ENCODE results near the gene HECTD4.

The HECTD4 gene

DNA sequence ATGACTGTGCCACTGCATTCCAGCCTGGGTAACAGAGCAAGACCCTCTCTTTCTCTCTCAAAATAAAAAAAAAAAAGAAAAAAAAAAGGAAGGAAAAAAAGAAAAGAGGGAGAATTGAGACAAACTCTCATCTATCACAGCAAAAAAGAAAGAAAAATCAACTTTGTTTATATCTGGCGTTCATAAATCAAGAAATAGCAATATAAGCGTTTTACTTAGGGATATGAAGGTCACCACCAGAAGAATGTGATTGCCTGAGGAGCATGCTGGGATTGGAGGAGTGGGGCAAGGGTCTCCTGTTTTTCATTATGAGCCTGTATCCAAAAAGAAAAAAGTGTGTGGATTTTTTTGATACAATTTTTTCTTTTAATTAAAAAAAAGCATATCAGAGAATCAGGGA is 78.4 kb downstream of the HECTD4 start:
- no peaks in the 10 kb centered on the region for H3K9me3 Mint-ChIP-seq
- DNase-seq (no peak), ATAC-seq (no peak)
- H3K36me3 Mint-ChIP-seq (ENCODE audit: low read depth), result peaks cover 20% of the 10 kb centered on the region
- H3K27ac Mint-ChIP-seq, result no peak overlapping the region
- no peaks in the 10 kb centered on the region for H3K27me3 Mint-ChIP-seq
- H3K4me3 Mint-ChIP-seq, result no peak overlapping the region
- peaks cover 12% of the 10 kb centered on the region for H3K4me1 Mint-ChIP-seq

DNA sequence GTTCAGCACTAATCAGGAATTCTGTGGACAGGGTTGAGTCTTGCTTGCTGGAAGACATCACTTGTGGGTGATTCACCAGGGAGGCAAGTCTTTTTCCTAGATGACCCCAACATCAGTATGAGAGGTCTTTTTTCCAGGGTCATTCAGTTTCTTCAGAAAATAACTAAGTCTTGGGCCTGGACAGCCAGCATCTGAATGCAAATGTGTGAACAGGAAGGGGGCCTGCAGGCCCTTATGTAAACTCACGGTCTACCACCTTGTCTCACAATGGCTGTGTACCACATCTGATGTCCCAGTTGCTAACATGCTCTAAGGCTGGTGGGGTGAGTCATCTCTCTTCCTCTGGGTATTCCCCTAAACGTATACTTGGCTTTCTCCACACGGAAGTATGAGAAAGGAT is 79.2 kb downstream of the HECTD4 start:
- peak; percentile 100 for ATAC-seq
- Mint-ChIP-seq H3K4me3 (no peak overlapping the region), H3K27ac (peak overlapping the region; percentile 84), H3K36me3 (ENCODE audit: low read depth) (peaks cover 19% of the 10 kb centered on the region), H3K4me1 (peaks cover 12% of the 10 kb centered on the region), H3K27me3 (no peaks in the 10 kb centered on the region), H3K9me3 (no peaks in the 10 kb centered on the region)
- DNase-seq, result peak; percentile 43

DNA sequence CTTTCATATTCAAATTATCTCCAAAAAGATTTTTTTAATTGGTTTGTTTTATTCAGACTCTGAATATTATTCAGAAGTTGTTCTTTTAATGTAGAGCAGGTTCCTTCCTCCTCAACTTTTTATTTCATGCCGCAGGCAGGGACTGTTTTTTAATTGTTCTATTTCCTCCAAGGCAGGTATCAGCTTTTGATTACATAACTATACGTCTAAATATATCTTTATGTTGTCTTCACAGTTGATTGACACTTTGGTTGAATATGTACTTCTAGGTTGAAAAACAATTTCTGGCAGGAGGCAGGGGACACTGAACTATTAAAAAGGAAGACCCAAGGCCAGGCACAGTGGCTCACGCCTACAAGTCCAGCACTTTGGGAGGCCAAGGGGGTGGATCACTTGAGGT is 82.5 kb downstream of the HECTD4 start:
- peaks cover 12% of the 10 kb centered on the region for H3K4me1 Mint-ChIP-seq
- ATAC-seq (no peak), DNase-seq (no peak)
- no peaks in the 10 kb centered on the region for H3K27me3 Mint-ChIP-seq
- H3K4me3 Mint-ChIP-seq, result no peak overlapping the region
- H3K27ac Mint-ChIP-seq, result no peak overlapping the region
- no peaks in the 10 kb centered on the region for H3K9me3 Mint-ChIP-seq
- peaks cover 13% of the 10 kb centered on the region for H3K36me3 Mint-ChIP-seq (ENCODE audit: low read depth)

DNA sequence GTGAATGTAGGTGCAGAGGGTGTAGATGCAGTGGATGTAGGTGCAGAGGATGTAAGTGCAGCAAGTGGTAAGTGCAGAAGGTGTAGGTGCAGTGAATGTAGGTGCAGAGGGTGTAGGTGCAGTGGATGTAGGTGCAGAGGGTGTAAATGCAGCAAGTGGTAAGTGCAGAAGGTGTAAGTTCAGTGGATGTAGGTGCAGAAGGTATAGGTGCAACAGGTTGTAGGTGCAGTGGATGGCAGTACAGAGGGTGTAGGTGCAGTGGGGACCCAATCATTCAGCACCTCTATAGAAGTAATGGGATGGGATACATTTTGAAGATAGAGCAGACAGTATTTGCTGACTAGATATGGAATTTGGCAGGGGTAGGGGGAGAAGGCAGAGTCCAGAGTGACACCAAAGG is 85.0 kb downstream of the HECTD4 start:
- Mint-ChIP-seq H3K4me3 (no peak overlapping the region), H3K27me3 (no peaks in the 10 kb centered on the region), H3K9me3 (no peaks in the 10 kb centered on the region), H3K27ac (no peak overlapping the region), H3K36me3 (ENCODE audit: low read depth) (peaks cover 5% of the 10 kb centered on the region), H3K4me1 (no peaks in the 10 kb centered on the region)
- DNase-seq (no peak), ATAC-seq (no peak)

DNA sequence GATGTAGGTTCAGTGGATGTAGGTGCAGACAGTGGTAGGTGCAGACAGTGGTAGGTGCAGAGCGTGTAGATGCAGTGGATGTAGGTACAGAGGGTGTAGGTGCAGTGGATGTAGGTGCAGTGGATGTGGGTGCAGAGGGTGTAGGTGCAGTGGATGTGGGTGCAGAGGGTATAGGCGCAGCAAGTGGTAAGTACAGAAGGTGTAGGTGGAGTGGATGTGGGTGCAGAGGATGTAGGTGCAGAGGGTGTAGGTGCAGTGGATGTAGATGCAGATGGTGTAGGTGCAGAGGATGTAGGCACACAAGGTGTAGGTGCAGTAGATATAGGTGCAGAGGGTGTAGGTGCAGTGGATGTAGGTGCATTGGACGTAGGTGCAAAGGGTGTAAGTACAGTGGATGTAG is 86.0 kb downstream of the HECTD4 start:
- H3K4me1 Mint-ChIP-seq, result no peaks in the 10 kb centered on the region
- H3K4me3 Mint-ChIP-seq, result no peak overlapping the region
- peaks cover 2% of the 10 kb centered on the region for H3K36me3 Mint-ChIP-seq (ENCODE audit: low read depth)
- DNase-seq (no peak), ATAC-seq (no peak)
- H3K9me3 Mint-ChIP-seq, result no peaks in the 10 kb centered on the region
- H3K27me3 Mint-ChIP-seq, result no peaks in the 10 kb centered on the region
- no peak overlapping the region for H3K27ac Mint-ChIP-seq

DNA sequence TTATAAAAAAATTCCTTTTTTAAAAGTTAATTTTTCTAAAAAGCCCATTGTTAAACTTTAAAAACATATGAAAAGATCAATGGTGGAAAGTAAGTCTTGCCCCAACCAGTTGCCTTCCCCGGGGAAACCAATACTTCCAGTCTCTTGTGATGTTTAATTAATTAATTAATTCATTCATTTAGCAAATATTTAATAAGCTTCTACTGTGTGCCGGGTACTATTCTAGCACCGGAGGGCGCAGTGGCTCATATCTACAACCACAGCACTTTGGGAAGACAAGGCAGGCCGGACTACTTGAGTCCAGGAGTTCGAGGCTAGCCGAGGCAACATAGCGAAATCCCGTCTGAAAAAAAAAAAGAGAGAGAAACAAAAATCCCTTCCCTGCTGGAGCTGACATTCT is 87.4 kb downstream of the HECTD4 start:
- H3K4me1 Mint-ChIP-seq, result no peaks in the 10 kb centered on the region
- DNase-seq, result no peak
- H3K27me3 Mint-ChIP-seq, result no peaks in the 10 kb centered on the region
- ATAC-seq, result no peak
- H3K27ac Mint-ChIP-seq, result no peak overlapping the region
- H3K9me3 Mint-ChIP-seq, result no peaks in the 10 kb centered on the region
- peaks cover 4% of the 10 kb centered on the region for H3K36me3 Mint-ChIP-seq (ENCODE audit: low read depth)
- no peak overlapping the region for H3K4me3 Mint-ChIP-seq

DNA sequence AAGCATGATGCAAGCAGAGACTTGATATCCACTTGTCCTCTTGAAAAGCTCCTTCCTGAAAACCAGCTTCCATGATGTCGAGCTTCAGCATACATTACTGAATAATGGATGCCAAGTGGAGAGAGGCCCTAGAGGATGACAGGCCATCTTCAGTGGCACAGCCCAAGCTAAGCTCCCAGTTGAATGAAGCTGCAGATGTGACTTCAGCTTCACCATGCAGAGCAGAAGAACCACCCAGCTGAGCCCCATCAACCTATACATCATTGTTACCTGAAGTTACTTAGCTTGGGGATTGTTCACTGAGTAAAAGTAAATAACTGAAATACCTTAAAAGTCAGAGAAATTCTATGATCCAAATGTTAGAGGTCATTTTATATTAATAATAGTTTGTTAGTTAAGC is 93.6 kb downstream of the HECTD4 start:
- peaks cover 1% of the 10 kb centered on the region for H3K4me1 Mint-ChIP-seq
- no peak for DNase-seq
- no peak for ATAC-seq
- H3K27ac Mint-ChIP-seq, result no peak overlapping the region
- H3K36me3 Mint-ChIP-seq (ENCODE audit: low read depth), result peaks cover 10% of the 10 kb centered on the region
- no peaks in the 10 kb centered on the region for H3K27me3 Mint-ChIP-seq
- H3K9me3 Mint-ChIP-seq, result no peaks in the 10 kb centered on the region
- no peak overlapping the region for H3K4me3 Mint-ChIP-seq

DNA sequence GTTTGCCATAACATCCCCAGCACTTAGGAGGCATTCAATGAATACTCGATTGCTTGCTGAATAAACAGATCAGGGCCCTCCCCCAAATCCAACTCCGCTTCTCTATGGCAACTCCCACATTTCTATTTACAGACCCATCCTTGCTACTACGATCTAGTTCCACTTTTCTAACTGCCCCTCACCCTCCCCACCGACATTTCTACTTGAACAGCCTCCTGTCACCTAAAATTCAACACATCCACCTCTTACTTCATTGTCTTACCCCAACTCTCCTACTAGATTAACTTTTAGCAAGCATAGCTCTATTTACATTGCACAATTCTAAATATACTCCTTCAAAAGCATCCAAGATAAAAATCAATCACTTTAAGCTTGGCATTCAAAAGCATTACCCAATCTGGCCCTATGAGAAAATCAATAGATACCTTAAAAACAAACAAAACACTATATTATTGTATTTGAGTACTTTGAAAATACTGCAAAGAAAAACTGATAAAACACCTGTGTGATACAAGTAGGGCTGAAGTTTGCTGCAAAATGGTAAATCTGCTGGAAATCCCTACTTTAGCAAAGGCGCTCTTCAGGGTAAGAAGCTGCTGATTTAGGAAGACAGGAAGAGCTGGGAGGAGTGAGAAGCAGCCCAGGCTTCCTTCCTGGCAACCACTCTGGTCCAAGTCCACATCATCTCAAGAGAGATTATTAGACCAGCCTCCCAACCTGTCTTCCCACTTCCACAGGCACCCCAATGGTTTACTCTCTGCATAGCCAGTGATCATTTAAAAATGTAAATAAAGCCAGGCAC is 96.4 kb downstream of the HECTD4 start:
- Mint-ChIP-seq H3K27me3 (no peaks in the 10 kb centered on the region), H3K27ac (no peak overlapping the region), H3K4me1 (peaks cover 1% of the 10 kb centered on the region), H3K4me3 (no peak overlapping the region), H3K36me3 (ENCODE audit: low read depth) (peaks cover 12% of the 10 kb centered on the region), H3K9me3 (no peaks in the 10 kb centered on the region)
- ATAC-seq (no peak), DNase-seq (no peak)

DNA sequence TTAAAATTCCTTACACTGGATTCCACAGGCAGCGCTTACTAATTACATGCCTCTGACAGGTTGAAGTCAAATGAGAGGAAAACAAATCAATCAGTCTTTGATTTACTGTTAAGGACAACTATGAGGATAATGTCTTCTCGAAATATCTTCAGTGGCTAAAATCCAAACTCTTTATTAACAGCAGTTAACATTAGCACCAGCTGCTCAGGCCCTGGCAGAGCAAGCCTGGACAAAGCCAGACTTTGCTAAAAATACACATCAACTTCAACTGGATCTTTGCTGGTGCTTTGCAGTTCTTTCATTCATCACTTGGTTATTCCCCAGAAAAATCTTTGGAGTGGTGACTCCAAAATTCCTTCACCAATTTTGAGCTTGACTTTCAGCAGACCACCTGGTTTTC is 98.7 kb downstream of the HECTD4 start:
- H3K9me3 Mint-ChIP-seq, result no peaks in the 10 kb centered on the region
- H3K4me3 Mint-ChIP-seq, result no peak overlapping the region
- peaks cover 6% of the 10 kb centered on the region for H3K36me3 Mint-ChIP-seq (ENCODE audit: low read depth)
- ATAC-seq (no peak), DNase-seq (no peak)
- H3K27me3 Mint-ChIP-seq, result no peaks in the 10 kb centered on the region
- no peak overlapping the region for H3K27ac Mint-ChIP-seq
- peaks cover 1% of the 10 kb centered on the region for H3K4me1 Mint-ChIP-seq

DNA sequence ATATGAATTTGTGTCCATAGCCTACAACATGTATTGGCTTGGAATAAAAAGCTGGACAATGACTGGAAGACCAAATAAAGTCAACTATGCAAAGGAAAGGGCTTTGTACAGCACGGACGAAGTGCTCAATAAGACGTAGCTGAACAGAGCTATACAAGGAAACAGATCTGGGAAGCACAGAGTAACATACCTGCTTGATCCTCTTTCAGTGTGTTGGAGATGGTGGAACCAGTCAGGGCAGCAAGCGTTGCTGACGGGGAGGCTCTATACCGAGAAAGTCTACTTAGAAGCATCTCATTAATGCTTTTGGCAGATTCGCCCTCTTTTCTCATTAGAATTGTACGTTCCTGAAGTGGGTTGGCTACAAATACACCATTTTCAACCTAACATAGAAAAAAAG is 99.3 kb downstream of the HECTD4 start:
- Mint-ChIP-seq H3K9me3 (no peaks in the 10 kb centered on the region), H3K4me3 (no peak overlapping the region), H3K36me3 (ENCODE audit: low read depth) (peaks cover 4% of the 10 kb centered on the region), H3K4me1 (peaks cover 1% of the 10 kb centered on the region), H3K27ac (no peak overlapping the region), H3K27me3 (no peaks in the 10 kb centered on the region)
- no peak for ATAC-seq
- no peak for DNase-seq

DNA sequence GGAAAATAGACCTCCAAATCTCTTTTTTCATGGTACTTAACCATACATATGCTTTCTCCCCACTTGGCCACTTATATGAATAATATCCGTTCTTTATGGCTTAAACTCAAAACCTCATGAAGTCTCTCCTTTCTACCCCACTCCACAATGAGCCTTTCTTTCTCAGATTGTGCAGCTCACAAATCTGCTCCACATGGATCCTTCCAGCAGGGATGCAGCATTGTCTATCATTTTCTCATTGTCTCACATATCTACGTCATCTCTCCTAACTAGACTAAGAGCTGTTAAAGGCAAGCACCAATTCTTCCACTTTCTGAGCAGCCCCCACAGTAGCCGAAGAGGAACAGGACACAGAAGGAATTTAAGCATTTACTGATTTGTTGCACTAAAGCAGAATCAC is 106.4 kb downstream of the HECTD4 start:
- H3K27ac Mint-ChIP-seq, result no peak overlapping the region
- no peaks in the 10 kb centered on the region for H3K27me3 Mint-ChIP-seq
- DNase-seq (no peak), ATAC-seq (no peak)
- H3K4me3 Mint-ChIP-seq, result no peak overlapping the region
- peaks cover 13% of the 10 kb centered on the region for H3K36me3 Mint-ChIP-seq (ENCODE audit: low read depth)
- H3K9me3 Mint-ChIP-seq, result no peaks in the 10 kb centered on the region
- no peaks in the 10 kb centered on the region for H3K4me1 Mint-ChIP-seq

DNA sequence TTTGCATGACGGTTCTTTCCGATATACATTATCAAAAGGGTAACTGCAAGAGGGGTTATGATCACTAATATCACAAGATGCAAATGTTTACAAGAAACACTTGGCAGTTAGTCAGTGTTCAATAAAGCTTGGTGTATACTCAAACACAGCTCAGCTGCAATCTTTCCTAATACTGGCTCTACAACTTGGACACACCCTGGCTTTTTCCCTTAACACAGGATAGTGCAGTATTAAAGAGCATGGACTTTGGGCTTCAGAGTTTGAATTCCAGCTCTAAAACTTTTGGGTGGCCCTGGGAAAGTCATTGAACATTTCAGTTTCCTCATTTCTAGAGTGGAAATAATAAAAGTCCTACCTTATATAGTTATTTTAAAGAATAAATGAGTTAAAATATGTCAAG is 107.0 kb downstream of the HECTD4 start:
- H3K27ac Mint-ChIP-seq, result no peak overlapping the region

DNA sequence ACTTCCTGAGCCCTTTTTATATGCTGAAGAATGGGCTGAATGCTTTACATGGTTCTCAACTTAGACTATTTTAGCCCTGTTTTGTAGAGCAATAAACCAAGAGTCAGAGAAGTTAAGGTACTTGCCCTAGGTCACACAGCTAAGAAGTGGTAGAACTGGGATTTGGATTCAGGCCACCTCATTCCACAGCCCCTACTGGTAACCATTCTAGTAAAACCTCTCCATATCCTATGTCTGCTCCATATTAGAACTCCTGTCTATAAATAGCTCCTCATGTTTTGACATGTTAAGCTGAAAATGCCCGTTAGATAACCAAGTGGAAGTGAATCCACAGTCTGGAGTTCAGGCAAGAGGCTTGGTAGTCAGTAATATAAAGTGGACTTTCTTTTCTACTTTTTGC is 111.6 kb downstream of the HECTD4 start:
- no peak for DNase-seq
- Mint-ChIP-seq H3K4me3 (no peak overlapping the region), H3K4me1 (no peaks in the 10 kb centered on the region), H3K27me3 (no peaks in the 10 kb centered on the region), H3K9me3 (no peaks in the 10 kb centered on the region), H3K36me3 (ENCODE audit: low read depth) (peaks cover 21% of the 10 kb centered on the region), H3K27ac (no peak overlapping the region)
- ATAC-seq, result no peak

More for the DNA sequence above, 107.0 kb downstream of the HECTD4 start:
- no peaks in the 10 kb centered on the region for H3K4me1 Mint-ChIP-seq
- H3K9me3 Mint-ChIP-seq, result no peaks in the 10 kb centered on the region
- ATAC-seq, result no peak
- H3K4me3 Mint-ChIP-seq, result no peak overlapping the region
- peaks cover 14% of the 10 kb centered on the region for H3K36me3 Mint-ChIP-seq (ENCODE audit: low read depth)
- DNase-seq, result no peak
- no peaks in the 10 kb centered on the region for H3K27me3 Mint-ChIP-seq

DNA sequence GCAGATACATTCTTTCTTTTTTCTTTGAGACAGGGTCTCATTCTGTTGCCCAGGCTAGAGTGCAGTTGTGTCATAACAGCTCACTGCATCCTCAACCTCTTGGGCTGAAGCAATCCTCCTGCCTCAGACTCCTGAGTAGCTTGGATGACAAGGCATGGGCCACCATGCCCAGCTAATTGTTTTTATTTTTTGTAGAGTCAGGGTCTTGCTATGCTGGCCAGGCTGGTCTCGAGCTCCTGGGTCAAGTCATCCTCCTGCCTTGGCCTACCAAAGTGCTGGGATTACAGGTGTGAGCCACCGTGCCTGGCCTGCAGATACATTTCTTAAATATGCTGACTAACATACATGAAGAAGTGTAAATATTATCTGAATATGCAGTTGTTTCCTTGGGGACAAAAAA is 115.8 kb downstream of the HECTD4 start:
- no peak overlapping the region for H3K4me3 Mint-ChIP-seq
- H3K36me3 Mint-ChIP-seq (ENCODE audit: low read depth), result peaks cover 17% of the 10 kb centered on the region
- ATAC-seq (no peak), DNase-seq (no peak)
- no peak overlapping the region for H3K27ac Mint-ChIP-seq
- no peaks in the 10 kb centered on the region for H3K9me3 Mint-ChIP-seq
- no peaks in the 10 kb centered on the region for H3K27me3 Mint-ChIP-seq
- H3K4me1 Mint-ChIP-seq, result no peaks in the 10 kb centered on the region

DNA sequence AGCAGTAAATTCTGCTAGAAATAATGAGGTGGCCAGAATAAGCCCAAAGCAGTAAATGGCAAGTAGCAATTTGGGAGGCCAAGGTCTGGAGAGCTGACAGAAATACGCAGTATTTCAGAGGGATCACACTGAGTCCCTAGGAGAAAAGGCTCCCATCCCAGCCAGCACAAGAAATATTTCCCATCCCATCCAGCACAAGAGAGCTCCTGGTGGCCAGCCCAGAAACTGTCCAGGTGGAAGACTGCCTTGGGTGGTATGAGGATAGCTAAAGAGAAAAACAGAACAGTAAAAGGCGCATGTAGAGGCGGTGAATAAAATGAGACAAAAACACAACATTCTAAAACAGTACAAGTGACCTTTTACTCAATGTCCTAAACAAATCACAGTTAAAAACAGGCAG is 120.7 kb downstream of the HECTD4 start:
- ATAC-seq (no peak), DNase-seq (no peak)
- Mint-ChIP-seq H3K27me3 (no peaks in the 10 kb centered on the region), H3K36me3 (ENCODE audit: low read depth) (peaks cover 10% of the 10 kb centered on the region), H3K9me3 (no peaks in the 10 kb centered on the region), H3K27ac (no peak overlapping the region), H3K4me1 (no peaks in the 10 kb centered on the region), H3K4me3 (no peak overlapping the region)

DNA sequence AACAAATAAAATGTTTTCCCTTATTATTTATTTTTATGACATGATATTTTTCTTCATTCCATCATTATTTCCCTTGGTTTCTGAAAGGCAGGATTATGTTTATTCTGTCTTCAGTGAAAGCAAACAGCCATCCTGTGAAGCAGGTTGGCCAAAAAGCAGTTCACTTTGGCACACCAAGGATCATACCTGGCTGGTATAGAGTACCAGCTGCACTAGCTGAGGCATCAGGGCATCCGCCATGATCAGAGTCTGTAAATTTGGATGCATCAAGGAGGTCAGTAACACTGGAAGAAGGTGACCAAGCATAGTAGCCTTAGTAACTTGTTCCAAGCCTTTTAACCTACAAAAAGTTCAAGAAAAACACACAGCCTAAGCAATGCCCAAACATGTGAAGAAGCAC is 123.3 kb downstream of the HECTD4 start:
- no peak for ATAC-seq
- Mint-ChIP-seq H3K9me3 (no peaks in the 10 kb centered on the region), H3K27ac (no peak overlapping the region), H3K27me3 (no peaks in the 10 kb centered on the region), H3K36me3 (ENCODE audit: low read depth) (peaks cover 4% of the 10 kb centered on the region), H3K4me1 (no peaks in the 10 kb centered on the region), H3K4me3 (no peak overlapping the region)
- DNase-seq, result no peak
